Measurements from ENCODE around the gene DUOX1.
A peak's percentile ranks its signal among the peaks of the same experiment; 100 is the strongest.

Gene DUOX1

DNA sequence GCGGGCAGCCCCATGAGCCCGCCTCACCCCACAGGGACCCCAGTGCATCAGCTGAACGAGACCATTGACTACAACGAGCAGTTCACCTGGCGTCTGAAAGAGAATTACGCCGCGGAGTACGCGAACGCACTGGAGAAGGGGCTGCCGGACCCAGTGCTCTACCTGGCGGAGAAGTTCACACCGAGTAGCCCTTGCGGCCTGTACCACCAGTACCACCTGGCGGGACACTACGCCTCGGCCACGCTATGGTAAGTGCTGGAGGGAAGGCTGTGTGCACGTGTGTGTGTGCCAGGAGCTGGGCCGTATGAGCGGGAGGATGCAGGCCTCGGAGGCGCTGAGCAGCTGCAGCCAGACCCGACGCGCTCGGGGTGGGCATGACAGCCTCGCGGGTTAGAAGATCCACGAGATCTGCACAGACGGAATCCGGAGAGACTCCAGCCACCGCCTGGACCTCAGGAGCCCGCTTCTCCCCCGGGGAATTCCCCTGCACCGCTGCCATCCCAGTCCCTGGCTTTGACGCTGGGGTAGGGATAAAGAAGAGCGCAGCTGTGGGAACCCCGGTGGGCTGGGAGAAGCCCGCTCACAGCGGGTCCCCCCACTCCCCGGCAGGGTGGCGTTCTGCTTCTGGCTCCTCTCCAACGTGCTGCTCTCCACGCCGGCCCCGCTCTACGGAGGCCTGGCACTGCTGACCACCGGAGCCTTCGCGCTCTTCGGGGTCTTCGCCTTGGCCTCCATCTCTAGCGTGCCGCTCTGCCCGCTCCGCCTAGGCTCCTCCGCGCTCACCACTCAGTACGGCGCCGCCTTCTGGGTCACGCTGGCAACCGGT lies 13.1 kb upstream of the DUOX1 start:
- TF ChIP-seq, protein P1, sequence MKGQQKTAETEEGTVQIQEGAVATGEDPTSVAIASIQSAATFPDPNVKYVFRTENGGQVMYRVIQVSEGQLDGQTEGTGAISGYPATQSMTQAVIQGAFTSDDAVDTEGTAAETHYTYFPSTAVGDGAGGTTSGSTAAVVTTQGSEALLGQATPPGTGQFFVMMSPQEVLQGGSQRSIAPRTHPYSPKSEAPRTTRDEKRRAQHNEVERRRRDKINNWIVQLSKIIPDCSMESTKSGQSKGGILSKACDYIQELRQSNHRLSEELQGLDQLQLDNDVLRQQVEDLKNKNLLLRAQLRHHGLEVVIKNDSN (IDR thresholded peaks at IDR 0.05), result no peak
- TF ChIP-seq FOXM1 (IDR thresholded peaks at IDR 0.05; ENCODE audit: borderline replicate concordance, low read depth), result no peak
- TF ChIP-seq RAD21 (IDR thresholded peaks at IDR 0.05; ENCODE audit: low read depth), result no peak
- no peak for TF ChIP-seq CREB1 (IDR thresholded peaks at IDR 0.05; ENCODE audit: low read depth)
- no peak for TF ChIP-seq CEBPB (IDR thresholded peaks at IDR 0.05)
- no peak for TF ChIP-seq EP300 (IDR thresholded peaks at IDR 0.05; ENCODE audit: borderline replicate concordance)
- no peak for TF ChIP-seq TAF1 (IDR thresholded peaks at IDR 0.05; ENCODE audit: low read depth)
- no peak for TF ChIP-seq EGR1 (IDR thresholded peaks at IDR 0.05)
- no peak for TF ChIP-seq NFIC (IDR thresholded peaks at IDR 0.05)
- TF ChIP-seq MAX (IDR thresholded peaks at IDR 0.05), result no peak
- TF ChIP-seq ZBTB7A (IDR thresholded peaks at IDR 0.05; ENCODE audit: low read depth), result no peak

GRCh38 chr15:45117308-45118130 lies 12.3 kb upstream of the DUOX1 start:
- TF ChIP-seq TEAD4 (IDR thresholded peaks at IDR 0.05) (no peak), ZBTB7A (IDR thresholded peaks at IDR 0.05; ENCODE audit: low read depth) (no peak), MAX (IDR thresholded peaks at IDR 0.05) (no peak), EGR1 (IDR thresholded peaks at IDR 0.05) (no peak), EP300 (IDR thresholded peaks at IDR 0.05; ENCODE audit: borderline replicate concordance) (no peak), TAF1 (IDR thresholded peaks at IDR 0.05; ENCODE audit: low read depth) (no peak), CEBPB (IDR thresholded peaks at IDR 0.05) (no peak), FOXM1 (IDR thresholded peaks at IDR 0.05; ENCODE audit: borderline replicate concordance, low read depth) (no peak), CREB1 (IDR thresholded peaks at IDR 0.05; ENCODE audit: low read depth) (no peak), YY1 (IDR thresholded peaks at IDR 0.05; ENCODE audit: low read depth) (no peak), NFIC (IDR thresholded peaks at IDR 0.05) (no peak), TCF12 (IDR thresholded peaks at IDR 0.05; ENCODE audit: low read depth) (no peak)
- TF ChIP-seq, protein P2, sequence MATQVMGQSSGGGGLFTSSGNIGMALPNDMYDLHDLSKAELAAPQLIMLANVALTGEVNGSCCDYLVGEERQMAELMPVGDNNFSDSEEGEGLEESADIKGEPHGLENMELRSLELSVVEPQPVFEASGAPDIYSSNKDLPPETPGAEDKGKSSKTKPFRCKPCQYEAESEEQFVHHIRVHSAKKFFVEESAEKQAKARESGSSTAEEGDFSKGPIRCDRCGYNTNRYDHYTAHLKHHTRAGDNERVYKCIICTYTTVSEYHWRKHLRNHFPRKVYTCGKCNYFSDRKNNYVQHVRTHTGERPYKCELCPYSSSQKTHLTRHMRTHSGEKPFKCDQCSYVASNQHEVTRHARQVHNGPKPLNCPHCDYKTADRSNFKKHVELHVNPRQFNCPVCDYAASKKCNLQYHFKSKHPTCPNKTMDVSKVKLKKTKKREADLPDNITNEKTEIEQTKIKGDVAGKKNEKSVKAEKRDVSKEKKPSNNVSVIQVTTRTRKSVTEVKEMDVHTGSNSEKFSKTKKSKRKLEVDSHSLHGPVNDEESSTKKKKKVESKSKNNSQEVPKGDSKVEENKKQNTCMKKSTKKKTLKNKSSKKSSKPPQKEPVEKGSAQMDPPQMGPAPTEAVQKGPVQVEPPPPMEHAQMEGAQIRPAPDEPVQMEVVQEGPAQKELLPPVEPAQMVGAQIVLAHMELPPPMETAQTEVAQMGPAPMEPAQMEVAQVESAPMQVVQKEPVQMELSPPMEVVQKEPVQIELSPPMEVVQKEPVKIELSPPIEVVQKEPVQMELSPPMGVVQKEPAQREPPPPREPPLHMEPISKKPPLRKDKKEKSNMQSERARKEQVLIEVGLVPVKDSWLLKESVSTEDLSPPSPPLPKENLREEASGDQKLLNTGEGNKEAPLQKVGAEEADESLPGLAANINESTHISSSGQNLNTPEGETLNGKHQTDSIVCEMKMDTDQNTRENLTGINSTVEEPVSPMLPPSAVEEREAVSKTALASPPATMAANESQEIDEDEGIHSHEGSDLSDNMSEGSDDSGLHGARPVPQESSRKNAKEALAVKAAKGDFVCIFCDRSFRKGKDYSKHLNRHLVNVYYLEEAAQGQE (IDR thresholded peaks at IDR 0.05; ENCODE audit: low read depth), result no peak
- TF ChIP-seq, protein P1 (IDR thresholded peaks at IDR 0.05), result no peak

DNA sequence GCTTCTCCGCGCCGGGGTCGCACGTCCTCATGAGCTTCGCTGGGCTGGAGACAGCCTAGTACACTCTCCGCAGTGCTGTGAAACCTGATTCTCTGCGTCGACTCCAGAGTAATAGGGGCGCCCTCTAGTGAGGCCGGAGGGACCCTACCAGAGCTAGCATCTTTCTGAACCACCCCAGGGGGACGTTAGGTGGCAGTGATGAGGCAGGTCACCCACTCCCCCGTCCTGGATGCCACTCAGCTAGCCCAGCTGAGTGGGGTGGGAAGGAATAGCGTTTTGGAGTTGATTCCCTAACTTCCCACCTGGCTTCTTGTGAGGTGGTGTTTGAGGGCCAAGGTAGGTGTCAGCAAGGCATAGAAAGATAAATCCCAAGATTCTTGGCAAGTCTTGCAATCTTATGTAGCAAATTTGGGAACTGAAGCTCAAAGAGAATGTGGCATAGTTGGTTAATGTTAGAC lies 11.6 kb upstream of the DUOX1 start:
- TF ChIP-seq ZBTB7A (IDR thresholded peaks at IDR 0.05; ENCODE audit: low read depth), result peak; percentile 62; the same call in 1 of the 2 replicates
- TF ChIP-seq RAD21 (IDR thresholded peaks at IDR 0.05; ENCODE audit: low read depth), result peak; percentile 73
- peak; percentile 57; the same call in 1 of the 2 replicates for TF ChIP-seq MAX (IDR thresholded peaks at IDR 0.05)
- no peak for TF ChIP-seq TCF12 (IDR thresholded peaks at IDR 0.05; ENCODE audit: low read depth)
- no peak for TF ChIP-seq YY1 (IDR thresholded peaks at IDR 0.05; ENCODE audit: low read depth)

- TF ChIP-seq EP300 (IDR thresholded peaks at IDR 0.05; ENCODE audit: borderline replicate concordance), result no peak
- TF ChIP-seq, protein P2 (IDR thresholded peaks at IDR 0.05; ENCODE audit: low read depth), result no peak
- no peak for TF ChIP-seq TEAD4 (IDR thresholded peaks at IDR 0.05)
- no peak for TF ChIP-seq RAD21 (IDR thresholded peaks at IDR 0.05; ENCODE audit: low read depth)
- TF ChIP-seq YY1 (IDR thresholded peaks at IDR 0.05; ENCODE audit: low read depth), result no peak
- TF ChIP-seq ZBTB7A (IDR thresholded peaks at IDR 0.05; ENCODE audit: low read depth), result no peak
- TF ChIP-seq FOXM1 (IDR thresholded peaks at IDR 0.05; ENCODE audit: borderline replicate concordance, low read depth), result no peak
- TF ChIP-seq MAX (IDR thresholded peaks at IDR 0.05), result no peak
- no peak for TF ChIP-seq TCF12 (IDR thresholded peaks at IDR 0.05; ENCODE audit: low read depth)
Observed at GRCh38 chr15:45118996-45119395, 10.8 kb upstream of the DUOX1 start.
